ENCODE measurements around the gene ZBTB46. TPM values are rescaled to one million over a fixed set of nuclear protein-coding genes. Genes with fewer than 3 reads are reported as not detected.

ZBTB46 gene
- total RNA-seq, 1 donor from 2014 or later = 42.1 TPM

DNA sequence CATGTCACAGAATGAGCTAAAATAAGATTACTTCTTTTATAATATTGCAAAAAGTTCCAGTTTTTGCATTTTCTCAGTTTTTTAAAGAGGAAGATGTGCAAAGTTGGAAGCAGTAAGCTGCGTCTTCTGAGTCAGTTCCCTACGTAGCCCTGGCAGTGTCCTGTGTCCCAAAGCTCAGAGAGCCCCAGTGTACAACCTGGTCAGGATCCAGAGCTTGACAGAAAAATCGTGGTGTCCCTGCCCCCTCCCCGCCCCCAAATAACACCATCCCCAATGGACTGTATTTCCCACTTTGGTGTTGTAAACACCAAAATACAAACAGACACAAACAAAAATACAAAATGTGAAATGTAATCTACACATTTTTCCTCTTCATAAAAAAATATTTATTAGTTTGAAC is 86.9 kb downstream of the ZBTB46 start:
- Mint-ChIP-seq H3K4me1 (ENCODE audit: unreplicated experiment) (no peaks in the 10 kb centered on the region), H3K27me3 (ENCODE audit: unreplicated experiment) (peaks cover 10% of the 10 kb centered on the region), H3K36me3 (ENCODE audit: low read depth, unreplicated experiment) (peaks cover 19% of the 10 kb centered on the region), H3K9me3 (ENCODE audit: unreplicated experiment) (no peaks in the 10 kb centered on the region), H3K4me3 (ENCODE audit: unreplicated experiment) (no peak overlapping the region), H3K27ac (ENCODE audit: unreplicated experiment) (peak overlapping the region; percentile 72)
- DNase-seq (ENCODE audit: low spot score) = no peak
- TF ChIP-seq, protein P1, sequence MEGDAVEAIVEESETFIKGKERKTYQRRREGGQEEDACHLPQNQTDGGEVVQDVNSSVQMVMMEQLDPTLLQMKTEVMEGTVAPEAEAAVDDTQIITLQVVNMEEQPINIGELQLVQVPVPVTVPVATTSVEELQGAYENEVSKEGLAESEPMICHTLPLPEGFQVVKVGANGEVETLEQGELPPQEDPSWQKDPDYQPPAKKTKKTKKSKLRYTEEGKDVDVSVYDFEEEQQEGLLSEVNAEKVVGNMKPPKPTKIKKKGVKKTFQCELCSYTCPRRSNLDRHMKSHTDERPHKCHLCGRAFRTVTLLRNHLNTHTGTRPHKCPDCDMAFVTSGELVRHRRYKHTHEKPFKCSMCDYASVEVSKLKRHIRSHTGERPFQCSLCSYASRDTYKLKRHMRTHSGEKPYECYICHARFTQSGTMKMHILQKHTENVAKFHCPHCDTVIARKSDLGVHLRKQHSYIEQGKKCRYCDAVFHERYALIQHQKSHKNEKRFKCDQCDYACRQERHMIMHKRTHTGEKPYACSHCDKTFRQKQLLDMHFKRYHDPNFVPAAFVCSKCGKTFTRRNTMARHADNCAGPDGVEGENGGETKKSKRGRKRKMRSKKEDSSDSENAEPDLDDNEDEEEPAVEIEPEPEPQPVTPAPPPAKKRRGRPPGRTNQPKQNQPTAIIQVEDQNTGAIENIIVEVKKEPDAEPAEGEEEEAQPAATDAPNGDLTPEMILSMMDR (IDR thresholded peaks at IDR 0.05; ENCODE audit: unreplicated experiment) = no peak

GRCh38 chr20:63743210-63743970 is 87.7 kb downstream of the ZBTB46 start:
- H3K27ac Mint-ChIP-seq (ENCODE audit: unreplicated experiment) = no peak overlapping the region
- DNase-seq (ENCODE audit: low spot score) = no peak
- TF ChIP-seq, protein P1 (IDR thresholded peaks at IDR 0.05; ENCODE audit: unreplicated experiment) = no peak
- no peaks in the 10 kb centered on the region for H3K9me3 Mint-ChIP-seq (ENCODE audit: unreplicated experiment)
- H3K27me3 Mint-ChIP-seq (ENCODE audit: unreplicated experiment) = peaks cover 10% of the 10 kb centered on the region
- no peaks in the 10 kb centered on the region for H3K4me1 Mint-ChIP-seq (ENCODE audit: unreplicated experiment)
- peaks cover 14% of the 10 kb centered on the region for H3K36me3 Mint-ChIP-seq (ENCODE audit: low read depth, unreplicated experiment)
- H3K4me3 Mint-ChIP-seq (ENCODE audit: unreplicated experiment) = peak overlapping the region; percentile 78

GRCh38 chr20:63742381-63743024 is 88.6 kb downstream of the ZBTB46 start:
- Mint-ChIP-seq H3K4me3 (ENCODE audit: unreplicated experiment) (no peak overlapping the region), H3K27ac (ENCODE audit: unreplicated experiment) (no peak overlapping the region), H3K36me3 (ENCODE audit: low read depth, unreplicated experiment) (peaks cover 14% of the 10 kb centered on the region), H3K27me3 (ENCODE audit: unreplicated experiment) (peaks cover 10% of the 10 kb centered on the region), H3K4me1 (ENCODE audit: unreplicated experiment) (no peaks in the 10 kb centered on the region), H3K9me3 (ENCODE audit: unreplicated experiment) (no peaks in the 10 kb centered on the region)
- TF ChIP-seq, protein P1 (IDR thresholded peaks at IDR 0.05; ENCODE audit: unreplicated experiment) = no peak
- no peak for DNase-seq (ENCODE audit: low spot score)

GRCh38 chr20:63741676-63742380 is 89.2 kb downstream of the ZBTB46 start:
- H3K27me3 Mint-ChIP-seq (ENCODE audit: unreplicated experiment) = peaks cover 10% of the 10 kb centered on the region
- peak overlapping the region; percentile 62 for H3K4me3 Mint-ChIP-seq (ENCODE audit: unreplicated experiment)
- no peak overlapping the region for H3K27ac Mint-ChIP-seq (ENCODE audit: unreplicated experiment)
- peaks cover 14% of the 10 kb centered on the region for H3K36me3 Mint-ChIP-seq (ENCODE audit: low read depth, unreplicated experiment)
- no peaks in the 10 kb centered on the region for H3K4me1 Mint-ChIP-seq (ENCODE audit: unreplicated experiment)
- H3K9me3 Mint-ChIP-seq (ENCODE audit: unreplicated experiment) = no peaks in the 10 kb centered on the region
- DNase-seq (ENCODE audit: low spot score) = no peak
- TF ChIP-seq, protein P1 (IDR thresholded peaks at IDR 0.05; ENCODE audit: unreplicated experiment) = no peak

Data from endothelial cell (in vitro differentiated cells).